Measurements from ENCODE around the gene NPEPL1.

The NPEPL1 gene

GRCh38 chr20:58667975-58668374 lies 24.6 kb upstream of the NPEPL1 start:
- DNase-seq (ENCODE audit: low read depth), result no peak
- H3K4me3 ChIP-seq (ENCODE audit: low read depth, low read length), result no peak overlapping the region
- no peak for TF ChIP-seq CTCF (IDR thresholded peaks at IDR 0.05; ENCODE audit: low read depth, low read length, missing control alignments)

GRCh38 chr20:58668901-58669286 lies 23.7 kb upstream of the NPEPL1 start:
- H3K4me3 ChIP-seq (ENCODE audit: low read depth, low read length), result no peak overlapping the region
- DNase-seq (ENCODE audit: low read depth), result no peak
- no peak for TF ChIP-seq CTCF (IDR thresholded peaks at IDR 0.05; ENCODE audit: low read depth, low read length, missing control alignments)

GRCh38 chr20:58669287-58670006 lies 23.2 kb upstream of the NPEPL1 start:
- TF ChIP-seq CTCF (IDR thresholded peaks at IDR 0.05; ENCODE audit: low read depth, low read length, missing control alignments), result no peak
- no peak for DNase-seq (ENCODE audit: low read depth)
- H3K4me3 ChIP-seq (ENCODE audit: low read depth, low read length), result no peak overlapping the region

- TF ChIP-seq CTCF (IDR thresholded peaks at IDR 0.05; ENCODE audit: low read depth, low read length, missing control alignments), result no peak
- no peak overlapping the region for H3K4me3 ChIP-seq (ENCODE audit: low read depth, low read length)
- DNase-seq (ENCODE audit: low read depth), result no peak
Observed at GRCh38 chr20:58670102-58670501, 22.5 kb upstream of the NPEPL1 start.

- H3K4me3 ChIP-seq (ENCODE audit: low read depth, low read length), result no peak overlapping the region
- TF ChIP-seq CTCF (IDR thresholded peaks at IDR 0.05; ENCODE audit: low read depth, low read length, missing control alignments), result no peak
- no peak for DNase-seq (ENCODE audit: low read depth)
Observed at GRCh38 chr20:58670659-58671058, 21.9 kb upstream of the NPEPL1 start.

- no peak for TF ChIP-seq CTCF (IDR thresholded peaks at IDR 0.05; ENCODE audit: low read depth, low read length, missing control alignments)
- no peak overlapping the region for H3K4me3 ChIP-seq (ENCODE audit: low read depth, low read length)
- no peak for DNase-seq (ENCODE audit: low read depth)
Observed at GRCh38 chr20:58673119-58673518, 19.5 kb upstream of the NPEPL1 start.

- DNase-seq (ENCODE audit: low read depth), result no peak
- no peak for TF ChIP-seq CTCF (IDR thresholded peaks at IDR 0.05; ENCODE audit: low read depth, low read length, missing control alignments)
- no peak overlapping the region for H3K4me3 ChIP-seq (ENCODE audit: low read depth, low read length)
Observed at GRCh38 chr20:58675146-58675584, 17.4 kb upstream of the NPEPL1 start.

Data from GM12864 (cell line).